GM18505 (cell line): ENCODE data around the gene OR5B3.

Experiments used
- ATAC-seq: cut with Tn5 transposase; IDR thresholded peaks from one replicate; pipeline ENCODE4 v1.9.1; 2021; ENCODE audit not compliant: unreplicated experiment
- POLR2A ChIP-seq: IDR thresholded peaks from 4 replicates; pipeline ENCODE4 v1.6.1; 2011; ENCODE audit warnings: borderline replicate concordance; ENCODE audit not compliant: insufficient read depth, insufficient read length; ENCODE audit errors: extremely low read depth

OR5B3 gene

GRCh38 chr11:58390551-58391063, 16.1 kb downstream of the OR5B3 start:
- ATAC-seq = no peak
- no peak for TF ChIP-seq POLR2A

- no peak for ATAC-seq
- no peak for TF ChIP-seq POLR2A
These were observed 47.7 kb downstream of the OR5B3 start, which contains the start of gene OR5B17 for GRCh38 chr11:58358969-58359368. OR5B17 (minus strand) TSS chr11:58359069; CDS start chr11:58359069, 0 bp downstream.

GRCh38 chr11:58354727-58355126, 51.9 kb downstream of the OR5B3 start:
- ATAC-seq = no peak
- TF ChIP-seq POLR2A = no peak
